BJ (cell line): ENCODE results near the gene AKR1B1. TPM values are rescaled to one million over a fixed set of nuclear protein-coding genes. Genes with fewer than 3 reads are reported as not detected.

Experiments
- CTCF ChIA-PET: fragments of 350-600 bp; formaldehyde crosslinking; extraction: SDS; loops from one replicate; lab custom pipeline; 2021; ENCODE audit warnings: antibody characterized with exemption, inconsistent platforms; lab: Yijun Ruan, JAX
- POLR2A ChIA-PET: fragments of 300-600 bp; sonication (Branson Sonifier 250); formaldehyde crosslinking; extraction: SDS; loops from one replicate; lab custom pipeline; 2021; ENCODE audit warnings: antibody characterized with exemption; lab: Charles Lee
- DNase-seq: peaks from one replicate; pipeline ENCODE4 v3.0.0-alpha.2; 2011; ENCODE audit warnings: low read depth
- H3K27me3 ChIP-seq: 2 replicates; pipeline ENCODE4 v1.6.0; 2011; ENCODE audit warnings: low read length; ENCODE audit not compliant: control insufficient read depth, insufficient read depth
- H3K36me3 ChIP-seq: 2 replicates; pipeline ENCODE4 v1.5.1; 2011; ENCODE audit warnings: low read length; ENCODE audit not compliant: control insufficient read depth, insufficient read depth
- H3K4me3 ChIP-seq: 2 replicates; pipeline ENCODE4 v1.5.1; 2011; ENCODE audit warnings: low read depth, mild to moderate bottlenecking, control low read depth, low read length
- polyA minus RNA-seq: library from RNA; depleted of rRNA, polyadenylated mRNA; stranded (reverse); fragments of >200 nt; gene quantifications from 2 replicates; pipeline ENCODE4 v1.2.3, GENCODE V29; 2011; rRNA and poly(A)+ RNA removed
- polyA plus RNA-seq: library from polyadenylated mRNA; depleted of rRNA; stranded (reverse); fragments of >200 nt; gene quantifications from 2 replicates; pipeline ENCODE4 v1.2.3, GENCODE V29; 2011; rRNA removed
- TF ChIP-seq, protein P1 (sequence below): IDR thresholded peaks from 2 replicates; pipeline ENCODE4 v1.5.1; 2011; ENCODE audit warnings: low read depth, mild to moderate bottlenecking, control low read depth, inconsistent platforms, low read length, moderate library complexity; ENCODE audit not compliant: insufficient read depth

AKR1B1 gene
- 257 and 331 TPM in 2 replicates for polyA plus RNA-seq
- polyA minus RNA-seq = 55.7 and 74.8 TPM in 2 replicates

DNA sequence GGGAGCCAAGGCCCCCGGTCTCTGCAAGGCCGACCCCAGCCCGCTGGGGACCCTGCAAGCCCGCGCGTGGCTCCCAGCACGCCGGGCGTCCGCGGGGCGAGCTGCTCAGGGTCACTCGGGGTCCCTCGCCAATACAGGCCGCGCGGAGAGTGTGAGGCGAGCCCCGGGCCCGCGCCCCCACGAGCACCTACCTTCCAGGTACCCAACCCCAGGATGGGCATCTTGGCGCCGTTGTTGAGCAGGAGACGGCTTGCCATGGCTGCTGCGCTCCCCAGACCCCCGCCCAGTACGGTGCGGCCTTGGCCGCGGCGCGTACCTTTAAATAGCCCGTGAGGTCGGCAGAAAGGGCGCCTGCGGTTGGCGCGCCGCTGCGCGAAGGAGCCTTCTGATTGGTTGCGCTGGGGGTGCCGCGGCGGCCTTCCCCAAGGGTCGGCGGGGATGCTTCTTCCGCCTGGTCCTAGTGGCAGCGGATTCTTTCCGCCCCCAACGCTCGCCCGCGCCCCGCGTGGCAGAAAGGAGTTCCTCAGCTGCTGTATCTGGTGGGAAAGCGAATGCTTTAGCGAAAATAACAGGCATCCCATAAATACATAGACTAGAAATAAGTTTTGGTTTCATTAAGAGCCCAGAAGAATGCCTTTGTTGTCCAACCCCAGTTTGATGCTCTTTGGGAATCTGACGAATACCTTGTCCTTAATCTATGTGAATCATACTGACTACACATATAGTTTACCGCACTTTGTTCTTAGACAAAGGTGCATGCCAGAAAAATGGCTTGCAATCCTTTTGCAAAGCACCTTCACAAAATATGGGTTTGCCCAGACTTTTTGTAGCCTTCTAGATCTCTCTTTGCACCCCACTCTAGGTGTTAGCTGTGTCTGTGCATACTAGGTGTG lies at the start of gene AKR1B1:
AKR1B1 (minus strand) TSS at position 295 of the 893 bp plus-strand sequence; CDS start at position 257, 38 bp downstream.
- ChIA-PET POLR2A (interaction anchor here (0.6 kb wide), 1 partner anchor 155 kb away, joined by 3 read pairs; no protein-coding TSS in a partner anchor), CTCF (interaction anchor here (0.6 to 5.6 kb wide), 15 partner anchors 13 to 187 kb away, joined by 3 to 53 read pairs (median 4); partner anchors contain the start of gene BPGM)
- Histone ChIP-seq H3K36me3 (0 out of 2 replicates have a peak, but pooled peaks cover 2% of the 10 kb centered on the region), H3K4me3 (peak within 1 kb of the TSS; percentile 82), H3K27me3 (no peaks in the 10 kb centered on the region)
- TF ChIP-seq, protein P1, sequence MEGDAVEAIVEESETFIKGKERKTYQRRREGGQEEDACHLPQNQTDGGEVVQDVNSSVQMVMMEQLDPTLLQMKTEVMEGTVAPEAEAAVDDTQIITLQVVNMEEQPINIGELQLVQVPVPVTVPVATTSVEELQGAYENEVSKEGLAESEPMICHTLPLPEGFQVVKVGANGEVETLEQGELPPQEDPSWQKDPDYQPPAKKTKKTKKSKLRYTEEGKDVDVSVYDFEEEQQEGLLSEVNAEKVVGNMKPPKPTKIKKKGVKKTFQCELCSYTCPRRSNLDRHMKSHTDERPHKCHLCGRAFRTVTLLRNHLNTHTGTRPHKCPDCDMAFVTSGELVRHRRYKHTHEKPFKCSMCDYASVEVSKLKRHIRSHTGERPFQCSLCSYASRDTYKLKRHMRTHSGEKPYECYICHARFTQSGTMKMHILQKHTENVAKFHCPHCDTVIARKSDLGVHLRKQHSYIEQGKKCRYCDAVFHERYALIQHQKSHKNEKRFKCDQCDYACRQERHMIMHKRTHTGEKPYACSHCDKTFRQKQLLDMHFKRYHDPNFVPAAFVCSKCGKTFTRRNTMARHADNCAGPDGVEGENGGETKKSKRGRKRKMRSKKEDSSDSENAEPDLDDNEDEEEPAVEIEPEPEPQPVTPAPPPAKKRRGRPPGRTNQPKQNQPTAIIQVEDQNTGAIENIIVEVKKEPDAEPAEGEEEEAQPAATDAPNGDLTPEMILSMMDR = peak; percentile 80
- DNase-seq = peak; percentile 59

DNA sequence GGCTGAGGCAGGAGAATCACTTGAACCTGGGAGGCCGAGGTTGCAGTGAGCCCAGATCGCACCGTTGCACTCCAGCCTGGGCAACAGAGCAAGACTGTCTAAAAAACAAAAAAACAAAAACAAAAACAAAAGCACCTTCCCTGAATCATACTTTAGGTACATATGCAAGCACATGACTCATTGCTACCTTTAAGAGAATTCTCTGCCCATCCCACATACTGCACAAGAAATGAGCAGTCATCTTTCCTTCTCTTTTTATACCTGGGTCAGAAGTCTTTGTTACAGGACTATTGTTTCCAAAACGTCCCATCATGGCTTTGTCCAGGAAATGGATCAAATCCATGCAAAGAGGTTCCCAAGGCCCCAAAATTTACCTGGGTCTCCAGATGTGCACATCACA lies 47.0 kb upstream of the AKR1B1 start:
- Histone ChIP-seq H3K36me3 (no peaks in the 10 kb centered on the region), H3K27me3 (no peaks in the 10 kb centered on the region), H3K4me3 (no peak overlapping the region)
- ChIA-PET POLR2A (no interaction called here), CTCF (interaction anchor here (0.6 to 15.2 kb wide), 3 partner anchors 8 to 184 kb away, joined by 3 to 323 read pairs (median 6); no protein-coding TSS in a partner anchor)
- no peak for DNase-seq
- TF ChIP-seq, protein P1 = no peak

DNA sequence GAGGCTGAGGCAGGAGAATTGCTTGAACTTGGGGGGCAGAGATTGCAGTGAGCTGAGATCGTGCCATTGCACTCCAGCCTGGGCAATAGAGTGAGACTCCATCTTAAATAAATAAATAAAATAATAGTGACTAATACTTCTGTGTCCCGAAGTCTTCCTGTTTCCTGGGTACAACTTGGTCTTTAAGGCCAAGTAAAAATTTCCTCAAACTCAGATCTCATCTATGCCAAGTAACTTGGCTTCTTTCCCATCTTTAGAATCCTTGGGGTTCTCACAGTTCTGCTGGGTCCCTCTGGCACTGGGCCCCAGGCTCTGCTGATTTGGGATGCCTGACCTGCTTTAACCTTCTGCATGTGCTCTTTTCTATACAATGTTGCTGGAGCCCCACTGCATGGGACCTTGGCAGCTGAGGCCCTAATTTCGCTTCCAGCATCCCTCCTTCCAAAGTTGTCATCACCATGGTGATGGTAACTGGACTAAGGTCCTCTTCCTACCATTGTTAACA lies 45.8 kb upstream of the AKR1B1 start:
- TF ChIP-seq, protein P1 = no peak
- H3K4me3 ChIP-seq = no peak overlapping the region
- ChIA-PET POLR2A (no interaction called here), CTCF (interaction anchor here (0.6 to 15.2 kb wide), 2 partner anchors 9 to 75 kb away, joined by 3 to 323 read pairs; no protein-coding TSS in a partner anchor)
- DNase-seq = no peak
- no peaks in the 10 kb centered on the region for H3K27me3 ChIP-seq
- H3K36me3 ChIP-seq = no peaks in the 10 kb centered on the region

DNA sequence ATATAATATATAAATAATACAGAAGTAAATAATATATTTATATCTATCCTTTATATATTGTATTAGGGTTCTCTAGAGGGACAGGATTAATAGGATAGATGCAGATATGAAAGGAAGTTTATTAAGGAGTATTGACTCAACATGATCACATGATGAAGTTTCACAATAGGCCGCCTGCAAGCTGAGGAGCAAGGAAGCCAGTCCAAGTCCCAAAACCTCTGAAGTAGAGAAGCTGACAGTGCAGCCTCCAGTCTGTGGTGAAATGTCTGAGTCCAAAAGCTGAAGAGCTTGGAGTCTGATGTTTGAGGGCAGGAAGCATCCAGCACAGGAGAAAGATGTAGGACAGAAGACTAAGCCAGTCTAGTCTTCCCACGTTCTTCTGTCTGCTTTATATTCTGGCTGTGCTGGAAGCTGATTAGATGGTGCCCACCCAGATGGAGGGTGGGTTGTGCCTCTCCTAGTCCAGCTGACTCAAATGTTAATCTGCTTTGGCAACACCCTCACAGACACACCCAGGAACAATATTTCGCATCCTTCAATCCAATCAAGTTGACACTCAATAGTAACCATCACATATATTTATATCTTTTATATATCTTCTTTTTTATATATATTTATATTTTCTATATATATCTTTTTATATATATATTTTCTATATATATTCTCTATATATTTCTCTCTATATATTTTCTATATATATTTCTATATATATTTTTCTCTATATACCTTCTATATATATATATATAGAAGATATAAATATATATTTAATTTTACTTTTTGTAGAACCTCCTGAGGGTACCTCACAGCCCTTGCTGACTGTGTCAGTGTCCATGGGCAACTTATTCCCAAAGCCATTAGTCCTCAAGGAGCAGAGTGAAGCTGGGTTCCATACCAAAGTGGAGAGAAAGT lies 43.8 kb upstream of the AKR1B1 start:
- no peak overlapping the region for H3K4me3 ChIP-seq
- DNase-seq = no peak
- POLR2A ChIA-PET = no interaction called here
- TF ChIP-seq, protein P1 = no peak
- H3K36me3 ChIP-seq = no peaks in the 10 kb centered on the region
- CTCF ChIA-PET = interaction anchor here (0.8 to 2.1 kb wide), 6 partner anchors 10 to 70 kb away, joined by 3 to 9 read pairs (median 4); partner anchors contain the start of gene AKR1B1
- no peaks in the 10 kb centered on the region for H3K27me3 ChIP-seq
